Osteoblast (primary cell): ENCODE data around the gene ASGR1. TPM values are rescaled to one million over a fixed set of nuclear protein-coding genes. Genes with fewer than 3 reads are reported as not detected.

Source experiments
- DNase-seq: peaks from one replicate; pipeline ENCODE4 v3.0.0; 2011; ENCODE audit warnings: low spot score, mixed read lengths; ENCODE audit not compliant: insufficient read length; ENCODE audit errors: missing footprints
- H2AFZ ChIP-seq: 2 replicates; pipeline ENCODE4 v1.6.0; 2011; ENCODE audit warnings: mild to moderate bottlenecking, low read length
- H3K27ac ChIP-seq: 2 replicates; pipeline ENCODE4 v1.5.1; 2011; ENCODE audit warnings: mild to moderate bottlenecking, low read depth, low read length, moderate library complexity
- H3K27me3 ChIP-seq: 2 replicates; pipeline ENCODE4 v1.6.0; 2012; ENCODE audit warnings: mild to moderate bottlenecking, control low read depth, inconsistent platforms, low read length, moderate library complexity; ENCODE audit not compliant: insufficient read depth
- H3K36me3 ChIP-seq: 2 replicates; pipeline ENCODE4 v1.5.1; 2011; ENCODE audit warnings: mild to moderate bottlenecking, low read length, control low read depth, moderate library complexity; ENCODE audit not compliant: insufficient read depth
- H3K4me1 ChIP-seq: 2 replicates; pipeline ENCODE4 v1.5.1; 2011; ENCODE audit warnings: mild to moderate bottlenecking, low read length, control low read depth, moderate library complexity; ENCODE audit not compliant: insufficient read depth
- H3K4me2 ChIP-seq: 2 replicates; pipeline ENCODE4 v1.6.0; 2011; ENCODE audit warnings: mild to moderate bottlenecking, low read length; ENCODE audit not compliant: insufficient read depth
- H3K4me3 ChIP-seq: fragments of 200-600 bp; sonication (generic); 3 replicates; pipeline ENCODE4 v1.5.1; 2012; ENCODE audit warnings: mild to moderate bottlenecking, low read length, inconsistent platforms; ENCODE audit not compliant: insufficient read depth
- H3K79me2 ChIP-seq: 2 replicates; pipeline ENCODE4 v1.6.0; 2012; ENCODE audit warnings: mild to moderate bottlenecking, low read length, control low read depth, inconsistent platforms; ENCODE audit not compliant: insufficient read depth
- H3K9me3 ChIP-seq: 2 replicates; pipeline ENCODE4 v1.5.1; 2011; ENCODE audit warnings: low read depth, low read length, control low read depth
- H4K20me1 ChIP-seq: 2 replicates; pipeline ENCODE4 v1.6.0; 2012; ENCODE audit warnings: mild to moderate bottlenecking, low read length, control low read depth; ENCODE audit not compliant: insufficient read depth
- total RNA-seq: library from RNA; depleted of rRNA; stranded (reverse); fragments of >200 nt; gene quantifications from 2 replicates; pipeline ENCODE4 v1.2.3, GENCODE V29; 2012
- TF ChIP-seq, protein P1 (sequence below): IDR thresholded peaks from 2 replicates; pipeline ENCODE4 v1.5.1; 2011; ENCODE audit warnings: mild to moderate bottlenecking, low read depth, low read length, moderate library complexity; ENCODE audit errors: extremely low read depth

ASGR1 gene
- total RNA-seq, 1 donor: 1.1 TPM

- peak overlapping the region; percentile 48 for H3K27ac ChIP-seq
- TF ChIP-seq, protein P1, sequence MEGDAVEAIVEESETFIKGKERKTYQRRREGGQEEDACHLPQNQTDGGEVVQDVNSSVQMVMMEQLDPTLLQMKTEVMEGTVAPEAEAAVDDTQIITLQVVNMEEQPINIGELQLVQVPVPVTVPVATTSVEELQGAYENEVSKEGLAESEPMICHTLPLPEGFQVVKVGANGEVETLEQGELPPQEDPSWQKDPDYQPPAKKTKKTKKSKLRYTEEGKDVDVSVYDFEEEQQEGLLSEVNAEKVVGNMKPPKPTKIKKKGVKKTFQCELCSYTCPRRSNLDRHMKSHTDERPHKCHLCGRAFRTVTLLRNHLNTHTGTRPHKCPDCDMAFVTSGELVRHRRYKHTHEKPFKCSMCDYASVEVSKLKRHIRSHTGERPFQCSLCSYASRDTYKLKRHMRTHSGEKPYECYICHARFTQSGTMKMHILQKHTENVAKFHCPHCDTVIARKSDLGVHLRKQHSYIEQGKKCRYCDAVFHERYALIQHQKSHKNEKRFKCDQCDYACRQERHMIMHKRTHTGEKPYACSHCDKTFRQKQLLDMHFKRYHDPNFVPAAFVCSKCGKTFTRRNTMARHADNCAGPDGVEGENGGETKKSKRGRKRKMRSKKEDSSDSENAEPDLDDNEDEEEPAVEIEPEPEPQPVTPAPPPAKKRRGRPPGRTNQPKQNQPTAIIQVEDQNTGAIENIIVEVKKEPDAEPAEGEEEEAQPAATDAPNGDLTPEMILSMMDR: no peak
- peaks cover 55% of the 10 kb centered on the region for H3K4me1 ChIP-seq
Measured at GRCh38 chr17:7216242-7217112, 37.3 kb upstream of the ASGR1 start.

DNA sequence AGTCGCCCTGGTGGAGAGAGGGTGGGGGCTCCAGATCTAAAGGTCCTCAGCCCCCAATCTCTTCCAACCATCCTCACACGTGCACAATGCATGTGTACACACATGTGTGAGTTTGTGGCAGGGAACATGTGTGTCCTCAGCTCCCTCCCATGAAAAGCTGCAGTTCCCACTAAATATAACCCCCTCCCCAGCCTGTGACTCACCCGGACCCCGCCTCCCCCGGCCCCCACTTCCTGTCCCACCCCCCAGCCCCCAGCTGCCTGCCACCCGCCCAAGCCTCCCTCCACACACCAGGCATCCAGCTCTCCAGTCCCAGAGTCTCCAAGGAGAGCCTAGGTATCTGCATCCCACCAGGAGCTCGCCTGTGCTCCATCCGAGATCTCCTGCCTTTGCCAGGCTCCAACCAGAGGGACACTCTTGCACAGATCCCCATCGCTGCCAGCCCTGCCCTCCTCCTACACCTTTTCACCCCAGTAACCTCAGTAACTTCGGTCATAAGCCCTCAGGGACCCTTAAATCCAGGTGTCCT is 36.5 kb upstream of the ASGR1 start:
- Histone ChIP-seq H3K27ac (peak overlapping the region; percentile 55), H3K79me2 (peaks cover 64% of the 10 kb centered on the region), H4K20me1 (peaks cover 51% of the 10 kb centered on the region)

More at GRCh38 chr17:7216242-7217112, 37.3 kb upstream of the ASGR1 start:
- no peak overlapping the region for H2AFZ ChIP-seq
- H3K27me3 ChIP-seq: no peaks in the 10 kb centered on the region
- H3K4me2 ChIP-seq: peak overlapping the region; percentile 83
- H3K9me3 ChIP-seq: no peaks in the 10 kb centered on the region
- H4K20me1 ChIP-seq: peaks cover 55% of the 10 kb centered on the region
- no peak for DNase-seq
- peak overlapping the region; percentile 81 for H3K4me3 ChIP-seq
- peaks cover 9% of the 10 kb centered on the region for H3K36me3 ChIP-seq
- peaks cover 66% of the 10 kb centered on the region for H3K79me2 ChIP-seq

GRCh38 chr17:7215136-7215638 is 36.0 kb upstream of the ASGR1 start:
- no peaks in the 10 kb centered on the region for H3K36me3 ChIP-seq
- H3K4me2 ChIP-seq: peak overlapping the region; percentile 83
- no peak overlapping the region for H2AFZ ChIP-seq
- peaks cover 64% of the 10 kb centered on the region for H3K79me2 ChIP-seq
- H3K9me3 ChIP-seq: no peaks in the 10 kb centered on the region
- no peak for DNase-seq
- H4K20me1 ChIP-seq: peaks cover 50% of the 10 kb centered on the region
- H3K4me1 ChIP-seq: peaks cover 44% of the 10 kb centered on the region
- H3K27ac ChIP-seq: peak overlapping the region; percentile 58
- peak overlapping the region; percentile 77 for H3K4me3 ChIP-seq
- no peaks in the 10 kb centered on the region for H3K27me3 ChIP-seq
- TF ChIP-seq, protein P1: no peak

More for the DNA sequence above, 36.5 kb upstream of the ASGR1 start:
- TF ChIP-seq, protein P1: no peak
- Histone ChIP-seq H2AFZ (no peak overlapping the region), H3K9me3 (no peaks in the 10 kb centered on the region), H3K4me2 (peak overlapping the region; percentile 83), H3K4me3 (peak overlapping the region; percentile 81), H3K36me3 (peaks cover 1% of the 10 kb centered on the region), H3K4me1 (peaks cover 48% of the 10 kb centered on the region), H3K27me3 (no peaks in the 10 kb centered on the region)
- no peak for DNase-seq
